GM12875 (cell line): ENCODE results near the gene ADAM23.

Experiments
- H3K4me3 ChIP-seq: one replicate; pipeline ENCODE4 v1.5.1; 2011; ENCODE audit warnings: low read depth, low read length, control low read depth
- TF ChIP-seq, protein P1 (sequence below): IDR thresholded peaks from 2 replicates; pipeline ENCODE4 v1.5.1; 2011; ENCODE audit warnings: low read depth, mild to moderate bottlenecking, control low read depth, inconsistent platforms, low read length, moderate library complexity, borderline replicate concordance; ENCODE audit not compliant: insufficient read depth

Gene ADAM23

DNA sequence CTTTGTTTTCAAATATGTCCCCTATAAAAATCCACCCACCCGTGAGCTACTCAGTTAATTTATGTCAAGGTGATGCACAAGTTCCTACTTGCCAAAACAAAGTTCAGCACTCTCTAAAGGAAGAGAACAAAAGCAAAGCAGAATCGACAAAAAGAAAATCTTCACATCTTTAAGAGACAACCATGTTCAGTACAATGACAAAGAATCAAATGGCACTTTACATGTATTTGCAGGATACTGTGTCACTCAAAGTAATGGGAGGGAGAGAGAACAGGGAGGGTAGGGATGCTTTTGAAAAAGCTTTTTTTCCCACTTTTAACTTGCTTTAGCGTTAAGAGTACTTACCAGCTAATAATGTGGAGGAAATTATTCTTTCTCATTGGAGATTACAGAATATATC lies 159.9 kb downstream of the ADAM23 start:
- TF ChIP-seq, protein P1, sequence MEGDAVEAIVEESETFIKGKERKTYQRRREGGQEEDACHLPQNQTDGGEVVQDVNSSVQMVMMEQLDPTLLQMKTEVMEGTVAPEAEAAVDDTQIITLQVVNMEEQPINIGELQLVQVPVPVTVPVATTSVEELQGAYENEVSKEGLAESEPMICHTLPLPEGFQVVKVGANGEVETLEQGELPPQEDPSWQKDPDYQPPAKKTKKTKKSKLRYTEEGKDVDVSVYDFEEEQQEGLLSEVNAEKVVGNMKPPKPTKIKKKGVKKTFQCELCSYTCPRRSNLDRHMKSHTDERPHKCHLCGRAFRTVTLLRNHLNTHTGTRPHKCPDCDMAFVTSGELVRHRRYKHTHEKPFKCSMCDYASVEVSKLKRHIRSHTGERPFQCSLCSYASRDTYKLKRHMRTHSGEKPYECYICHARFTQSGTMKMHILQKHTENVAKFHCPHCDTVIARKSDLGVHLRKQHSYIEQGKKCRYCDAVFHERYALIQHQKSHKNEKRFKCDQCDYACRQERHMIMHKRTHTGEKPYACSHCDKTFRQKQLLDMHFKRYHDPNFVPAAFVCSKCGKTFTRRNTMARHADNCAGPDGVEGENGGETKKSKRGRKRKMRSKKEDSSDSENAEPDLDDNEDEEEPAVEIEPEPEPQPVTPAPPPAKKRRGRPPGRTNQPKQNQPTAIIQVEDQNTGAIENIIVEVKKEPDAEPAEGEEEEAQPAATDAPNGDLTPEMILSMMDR = no peak
- H3K4me3 ChIP-seq = no peak overlapping the region

DNA sequence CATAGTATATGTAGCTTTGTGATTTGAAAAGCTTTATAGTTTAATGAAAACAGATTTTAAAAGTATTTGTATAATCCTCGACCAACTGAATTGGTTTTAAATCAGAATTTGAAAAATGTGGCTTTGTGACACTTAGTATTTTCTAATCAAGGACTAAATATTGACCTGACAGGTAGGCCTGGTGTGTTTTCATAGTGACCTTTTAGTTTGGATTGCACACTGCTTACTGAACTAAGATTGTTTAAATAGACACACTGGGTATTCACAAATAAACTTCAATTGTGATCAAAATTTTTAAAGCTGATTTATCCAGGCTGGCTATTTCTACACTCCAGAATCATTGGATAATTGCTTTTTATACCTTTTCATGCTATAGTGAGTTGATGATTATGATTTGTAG lies 167.1 kb downstream of the ADAM23 start:
- no peak overlapping the region for H3K4me3 ChIP-seq
- TF ChIP-seq, protein P1 = no peak

DNA sequence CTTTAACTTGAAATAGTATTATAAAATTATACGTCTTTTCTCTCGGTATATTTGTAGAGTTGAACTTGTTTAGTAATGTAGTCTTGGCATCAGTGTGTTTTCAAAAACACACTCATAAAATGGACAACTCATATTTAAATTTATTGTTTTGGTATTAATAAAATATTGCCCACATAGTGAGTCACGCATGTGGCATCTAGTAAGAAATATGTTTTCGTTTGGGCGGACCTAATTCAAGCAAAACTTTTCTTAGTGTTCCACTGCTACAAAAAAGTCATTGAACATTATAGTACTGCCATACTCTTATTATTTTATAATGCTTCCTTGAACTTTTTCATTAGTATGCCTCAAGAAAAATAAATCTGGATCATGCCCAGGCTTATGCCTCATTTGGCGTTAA lies 167.9 kb downstream of the ADAM23 start:
- TF ChIP-seq, protein P1 = no peak
- H3K4me3 ChIP-seq = no peak overlapping the region

DNA sequence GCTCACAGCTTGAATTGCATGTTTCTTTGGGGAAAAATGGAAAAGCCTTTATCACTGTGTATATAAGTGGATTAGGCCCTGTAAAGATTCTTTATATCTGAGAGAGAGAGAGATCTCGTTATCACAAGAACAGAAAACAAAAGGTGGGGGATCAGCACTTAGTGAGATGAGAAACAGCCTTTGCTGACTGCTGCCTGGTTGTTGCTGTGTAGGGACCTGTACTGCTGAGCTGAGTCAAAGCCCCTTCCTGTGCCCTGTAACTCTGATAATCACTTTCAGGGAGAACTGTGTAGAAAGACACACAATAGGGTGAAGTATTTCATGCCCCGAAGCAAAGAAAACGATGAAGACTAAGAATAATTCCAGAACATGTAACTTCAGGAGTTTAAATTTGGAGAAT lies 168.4 kb downstream of the ADAM23 start:
- H3K4me3 ChIP-seq = no peak overlapping the region
- TF ChIP-seq, protein P1 = no peak

DNA sequence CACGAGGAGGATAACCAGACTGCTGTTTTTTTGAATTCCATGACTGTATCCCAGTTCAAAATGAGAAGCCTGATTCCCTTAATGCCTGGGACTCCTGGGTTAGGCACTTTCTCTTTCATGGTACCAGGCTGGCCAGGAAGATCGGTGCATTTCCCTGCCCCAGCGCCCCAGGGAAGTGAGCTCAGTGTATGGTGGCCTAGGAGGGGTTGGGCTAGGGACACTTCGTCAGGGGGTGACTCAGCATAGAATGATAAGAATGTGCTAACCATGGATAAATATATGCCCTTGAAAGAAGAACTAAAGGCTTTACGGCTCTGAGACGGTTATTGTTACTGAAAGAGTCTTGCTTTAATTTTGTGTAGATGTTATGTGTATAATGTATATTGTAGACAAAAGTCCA lies 171.5 kb downstream of the ADAM23 start:
- no peak overlapping the region for H3K4me3 ChIP-seq
- TF ChIP-seq, protein P1 = no peak

DNA sequence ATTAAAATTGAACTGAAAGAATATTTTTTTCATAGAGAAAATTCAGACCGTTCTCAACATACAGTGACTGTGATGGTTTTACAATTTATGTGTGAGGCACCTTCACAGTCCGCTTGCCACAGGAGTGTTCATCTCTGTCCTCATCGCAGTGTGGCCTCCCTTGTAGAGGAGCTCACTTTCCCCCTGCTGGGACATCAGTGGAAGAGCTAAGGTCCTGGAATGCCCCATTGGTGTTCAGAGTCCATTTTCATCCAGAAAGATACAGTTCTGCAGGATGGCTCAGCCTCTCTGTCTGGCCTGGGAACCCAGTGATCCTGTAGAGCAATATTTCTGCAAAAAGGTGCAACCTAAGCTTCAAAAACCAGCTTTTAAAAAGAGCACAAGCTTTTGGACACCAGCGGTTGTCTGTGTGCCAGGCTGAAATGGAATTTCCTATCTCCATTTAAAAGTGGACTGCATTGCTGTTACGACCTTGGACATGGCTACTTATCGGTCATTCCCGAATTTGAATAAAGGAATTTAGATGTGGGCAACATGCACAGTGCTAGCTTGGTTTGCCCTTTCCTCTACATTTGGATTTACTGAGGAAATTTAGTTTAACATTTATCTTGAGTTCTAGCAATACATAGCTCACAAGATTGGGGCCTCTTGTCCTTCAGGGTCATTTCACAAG lies 172.2 kb downstream of the ADAM23 start:
- no peak overlapping the region for H3K4me3 ChIP-seq
- TF ChIP-seq, protein P1 = no peak

DNA sequence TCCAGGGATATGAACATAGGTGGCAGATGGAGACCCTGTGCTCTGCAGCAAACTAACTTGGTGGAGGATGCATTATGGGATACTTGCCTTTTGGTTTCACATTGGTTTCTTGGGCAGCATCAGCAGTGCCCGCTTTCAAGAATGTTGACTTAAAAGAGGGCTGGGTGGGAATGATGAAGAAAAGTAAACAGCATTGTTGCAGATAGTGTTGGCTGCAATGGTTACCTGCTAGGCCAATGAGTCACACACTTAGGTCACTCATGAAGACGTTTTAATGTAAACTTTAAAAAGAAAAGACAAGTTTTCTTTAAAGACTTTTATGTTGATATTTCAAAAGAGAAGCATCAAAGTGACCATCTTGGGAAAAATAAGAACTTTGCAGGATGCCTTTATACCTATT lies 172.8 kb downstream of the ADAM23 start:
- TF ChIP-seq, protein P1 = no peak
- H3K4me3 ChIP-seq = no peak overlapping the region
